C4-2B (cell line): Measurements from ENCODE around the gene CALHM1.
"Not testable (repeated sequence)": the region's sequence is repeated elsewhere in the genome, so short reads cannot be mapped to it uniquely, and the experiment has no call there.

ENCODE experiments used
- ZFX ChIP-seq: fragments of 450-650 bp; IDR thresholded peaks from 2 replicates; pipeline ENCODE4 v1.6.1; 2017
- TF ChIP-seq, protein P1 (sequence below): fragments of 450-650 bp; conservative IDR thresholded peaks from 2 replicates; pipeline ENCODE4 v1.5.1; 2017; ENCODE audit warnings: mild to moderate bottlenecking

DNA sequence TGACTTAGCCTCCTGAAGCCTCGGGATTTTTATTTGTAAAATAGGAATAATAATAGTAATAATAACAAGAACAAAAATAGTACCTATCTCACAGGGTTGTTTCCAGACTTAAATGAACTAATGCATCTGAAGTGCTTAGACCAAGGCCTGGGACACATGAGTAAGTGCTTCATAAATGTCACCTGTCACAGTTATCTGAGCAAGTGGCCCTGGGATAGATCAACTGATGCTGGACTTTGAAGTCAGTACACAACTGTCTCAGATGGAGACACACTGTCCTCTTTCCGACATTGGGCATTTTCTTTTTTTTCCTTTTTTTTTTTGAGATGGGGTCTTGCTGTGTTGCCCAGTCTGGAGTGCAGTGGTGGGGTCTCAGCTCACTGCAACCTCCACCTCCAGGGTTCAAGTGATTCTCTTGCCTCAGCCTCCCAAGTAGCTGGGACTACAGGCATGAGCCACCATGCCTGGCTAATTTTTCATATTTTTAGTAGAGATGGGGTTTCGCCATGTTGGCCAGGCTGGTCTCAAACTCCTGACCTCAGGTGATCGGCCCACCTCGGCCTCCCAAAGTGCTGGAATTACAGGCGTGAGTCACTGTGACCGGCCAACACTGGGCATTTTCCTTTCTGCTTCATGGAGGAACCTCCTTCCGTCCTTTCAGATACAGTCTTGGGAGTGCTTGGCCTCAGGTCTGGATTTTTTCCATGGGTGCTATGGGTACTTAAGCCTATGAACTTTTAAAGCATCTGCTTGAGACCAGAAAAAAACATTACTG, 28.1 kb upstream of the CALHM1 start:
- TF ChIP-seq, protein P1, sequence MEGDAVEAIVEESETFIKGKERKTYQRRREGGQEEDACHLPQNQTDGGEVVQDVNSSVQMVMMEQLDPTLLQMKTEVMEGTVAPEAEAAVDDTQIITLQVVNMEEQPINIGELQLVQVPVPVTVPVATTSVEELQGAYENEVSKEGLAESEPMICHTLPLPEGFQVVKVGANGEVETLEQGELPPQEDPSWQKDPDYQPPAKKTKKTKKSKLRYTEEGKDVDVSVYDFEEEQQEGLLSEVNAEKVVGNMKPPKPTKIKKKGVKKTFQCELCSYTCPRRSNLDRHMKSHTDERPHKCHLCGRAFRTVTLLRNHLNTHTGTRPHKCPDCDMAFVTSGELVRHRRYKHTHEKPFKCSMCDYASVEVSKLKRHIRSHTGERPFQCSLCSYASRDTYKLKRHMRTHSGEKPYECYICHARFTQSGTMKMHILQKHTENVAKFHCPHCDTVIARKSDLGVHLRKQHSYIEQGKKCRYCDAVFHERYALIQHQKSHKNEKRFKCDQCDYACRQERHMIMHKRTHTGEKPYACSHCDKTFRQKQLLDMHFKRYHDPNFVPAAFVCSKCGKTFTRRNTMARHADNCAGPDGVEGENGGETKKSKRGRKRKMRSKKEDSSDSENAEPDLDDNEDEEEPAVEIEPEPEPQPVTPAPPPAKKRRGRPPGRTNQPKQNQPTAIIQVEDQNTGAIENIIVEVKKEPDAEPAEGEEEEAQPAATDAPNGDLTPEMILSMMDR = not testable (repeated sequence)
- TF ChIP-seq ZFX = not testable (repeated sequence)
